Activated T-cell treated with anti-CD3 and anti-CD28 coated beads, Interleukin-2, amount 50 U/mL, for 1 hour (primary cell): Measurements from ENCODE around the gene BPGM.
"Not testable (repeated sequence)": the region's sequence is repeated elsewhere in the genome, so short reads cannot be mapped to it uniquely, and the experiment has no call there.

ENCODE experiments used
- DNase-seq: peaks from one replicate; pipeline ENCODE4 v3.0.0-alpha.2; 2020

BPGM gene

DNA sequence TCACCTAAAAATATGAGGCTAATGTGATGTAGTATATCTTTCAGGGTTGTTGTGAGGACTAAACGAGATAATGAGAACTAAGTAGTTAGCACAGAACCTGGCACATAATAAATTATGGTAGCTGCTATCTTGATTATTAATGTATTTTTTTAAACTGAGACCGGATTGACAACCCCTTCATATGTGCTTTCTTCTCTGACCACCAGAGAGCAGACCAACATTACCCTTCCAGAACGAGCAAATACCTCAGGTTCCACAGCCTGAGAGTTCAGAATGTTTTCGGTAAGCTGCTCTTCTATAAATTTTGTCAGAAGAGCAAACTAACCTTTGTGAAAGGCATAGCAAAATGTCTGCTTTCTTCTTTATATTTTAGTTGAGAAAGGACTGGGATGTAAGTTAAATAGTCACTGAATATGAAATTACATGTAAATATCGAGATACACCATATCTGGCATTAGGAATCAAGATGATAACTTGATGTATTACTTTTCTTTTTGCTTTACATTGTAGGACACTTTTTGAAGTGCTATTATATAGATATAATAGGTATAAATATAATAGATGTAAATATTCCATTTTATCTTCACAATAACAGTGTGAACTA, 13.6 kb upstream of the BPGM start:
- no peak for DNase-seq

DNA sequence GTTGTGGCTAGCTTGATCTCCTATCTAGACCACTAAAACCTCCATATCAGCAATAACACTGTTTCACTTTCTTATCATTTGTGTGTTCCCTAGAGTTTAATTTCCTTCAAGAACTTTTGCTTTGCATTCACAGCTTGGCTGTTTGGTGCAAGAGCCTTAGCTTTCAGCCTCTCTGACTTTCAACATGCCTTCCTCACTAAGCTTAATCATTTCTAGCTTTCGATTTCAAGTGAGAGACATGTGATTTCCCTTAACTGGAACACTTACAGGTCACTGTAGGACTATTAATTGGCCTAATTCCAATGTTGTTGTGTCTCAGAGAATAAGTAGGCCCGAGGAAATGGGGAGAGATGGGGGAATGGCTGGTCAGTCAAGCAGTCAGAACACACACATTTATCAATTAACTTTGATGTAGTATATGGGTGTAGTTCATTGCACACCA, 10.6 kb upstream of the BPGM start:
- no peak for DNase-seq

DNA sequence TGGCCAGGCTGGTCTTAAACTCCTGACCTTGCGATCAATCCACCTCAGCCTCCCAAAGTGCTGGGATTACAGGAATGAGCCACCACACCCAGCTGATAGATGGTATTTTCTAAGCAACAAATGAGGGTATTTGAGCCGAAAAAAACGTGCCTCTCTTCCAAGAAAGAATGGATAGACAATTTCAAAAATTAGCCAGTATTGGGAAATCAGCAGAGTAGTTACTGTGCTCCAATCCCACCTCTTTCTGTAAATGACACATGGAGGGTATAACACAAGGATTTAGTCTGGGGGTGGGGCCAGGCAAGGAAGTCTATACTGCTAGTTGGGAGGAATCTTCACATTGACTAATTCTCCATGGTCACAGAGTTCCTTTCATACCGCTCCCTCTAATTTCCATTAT, 9.2 kb upstream of the BPGM start:
- no peak for DNase-seq

DNA sequence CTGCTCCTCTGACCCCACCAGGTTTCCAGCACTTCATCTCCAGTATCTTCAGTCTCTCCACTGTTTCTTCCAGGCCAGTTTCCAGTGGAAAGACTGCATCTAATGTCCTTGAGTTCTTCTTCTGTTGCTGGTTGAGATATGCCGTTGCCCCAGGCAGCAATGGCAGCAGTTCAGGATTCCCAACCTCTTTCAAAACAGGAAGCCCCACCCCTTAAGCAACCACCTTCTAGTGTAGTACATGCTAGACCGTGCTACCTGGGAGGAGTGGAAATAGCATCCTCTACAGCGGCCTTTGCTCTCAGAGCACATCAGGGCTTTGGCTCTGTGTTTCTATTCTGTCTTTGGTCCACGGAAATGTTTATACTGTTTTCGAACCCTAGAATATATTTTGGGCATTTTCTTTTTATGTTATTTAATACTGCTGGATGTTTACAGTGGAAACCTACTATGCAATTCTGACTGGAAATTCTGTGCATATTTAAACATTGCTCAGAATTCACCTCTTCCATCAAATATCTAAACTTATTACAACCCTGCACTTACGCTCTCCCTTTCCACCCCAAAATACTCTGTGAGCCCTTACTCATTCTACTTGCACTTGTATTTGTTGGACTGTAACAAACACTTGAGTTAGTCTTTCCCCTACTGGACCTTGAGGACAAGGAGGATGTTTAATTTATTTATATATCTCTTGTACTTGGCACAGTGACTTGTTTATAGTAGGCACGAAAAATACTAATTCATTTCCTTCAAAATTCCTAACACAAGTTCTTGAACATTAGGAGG, 8.5 kb upstream of the BPGM start:
- no peak for DNase-seq

DNA sequence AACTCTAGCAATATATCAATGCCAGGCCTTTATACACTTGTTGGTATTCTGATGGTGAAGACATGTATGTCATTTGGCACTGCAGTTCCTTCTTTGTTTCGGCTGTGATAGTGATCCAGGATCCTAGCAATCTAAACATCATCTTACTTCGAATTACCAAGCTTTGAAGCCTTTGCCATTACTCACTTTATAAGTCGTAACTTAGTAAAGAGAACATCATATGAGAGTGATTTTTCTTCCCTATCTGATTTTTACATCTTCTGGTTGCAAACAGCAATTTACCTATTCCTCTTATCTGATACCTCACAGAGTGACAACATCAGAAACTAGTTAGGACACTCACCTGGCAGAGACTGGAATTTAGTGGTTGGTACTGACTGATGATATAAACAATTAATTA, 7.6 kb upstream of the BPGM start:
- DNase-seq = no peak

DNA sequence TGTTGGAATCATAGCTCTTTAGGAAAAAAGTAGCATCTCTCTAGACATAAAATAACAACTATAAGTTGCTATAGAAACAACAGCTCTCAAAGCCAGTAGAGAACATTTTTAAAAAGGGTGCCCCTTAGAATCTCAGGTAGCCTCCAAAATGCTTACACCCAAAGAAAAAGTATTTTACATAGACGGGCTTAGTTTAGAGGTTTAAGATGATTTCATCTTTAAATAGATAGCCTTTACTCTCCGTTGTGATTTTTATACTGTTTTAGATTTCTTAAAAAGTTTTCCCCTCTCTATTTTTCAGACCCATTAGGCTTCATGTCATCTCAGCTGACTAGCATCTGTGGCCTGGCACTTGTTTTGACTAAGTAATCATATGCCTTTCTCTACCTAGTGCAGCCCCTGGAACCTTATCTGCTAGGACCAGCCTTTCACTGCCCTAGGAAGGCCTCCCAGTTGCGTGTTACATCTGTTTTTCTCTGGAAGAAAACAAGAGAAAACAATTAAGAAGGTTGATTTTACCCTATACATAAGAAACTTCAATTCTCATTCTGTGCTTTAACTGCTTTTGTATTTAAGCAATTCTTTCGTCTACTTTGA, 6.9 kb upstream of the BPGM start:
- DNase-seq = no peak

DNA sequence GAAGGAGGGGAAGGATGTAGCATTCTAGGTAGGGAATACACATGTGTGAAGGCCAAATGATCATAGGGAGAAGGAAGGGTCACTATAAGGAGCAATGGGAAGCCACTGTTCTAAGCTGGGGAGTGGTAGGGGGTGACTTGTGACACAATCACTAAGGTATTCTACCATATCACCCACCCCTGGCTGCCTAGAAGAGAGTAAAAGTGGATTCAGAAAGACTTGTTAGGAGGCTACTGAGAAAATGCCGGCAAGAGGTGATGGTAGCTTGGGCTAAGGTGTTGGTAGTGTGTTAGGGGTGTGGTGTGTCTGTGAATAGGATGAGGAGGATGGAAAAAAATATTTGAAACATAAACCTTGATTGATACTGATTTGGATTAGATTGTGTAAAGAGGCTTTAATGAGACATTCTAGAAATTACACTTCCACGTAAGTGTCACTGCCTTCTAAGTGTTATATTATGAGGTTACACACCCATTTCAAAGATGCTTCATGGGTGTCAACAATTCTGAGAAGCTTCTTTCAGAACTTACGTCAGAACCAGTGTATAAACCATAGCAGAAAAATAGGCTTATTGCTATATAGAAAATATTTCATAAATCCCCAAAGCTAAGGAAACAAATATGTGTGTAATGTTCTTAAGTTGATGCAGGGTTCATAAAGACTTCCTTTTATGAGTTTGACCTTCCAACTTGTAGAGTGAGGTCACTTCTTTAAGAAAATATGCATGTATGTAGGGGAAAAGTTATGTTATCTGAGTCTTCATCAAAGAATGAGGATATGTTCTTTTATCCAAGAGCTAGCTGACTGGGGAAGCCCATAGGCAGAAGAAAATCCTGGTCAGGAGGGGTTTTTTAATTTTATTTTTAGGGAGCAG, 5.6 kb upstream of the BPGM start:
- DNase-seq = no peak

DNA sequence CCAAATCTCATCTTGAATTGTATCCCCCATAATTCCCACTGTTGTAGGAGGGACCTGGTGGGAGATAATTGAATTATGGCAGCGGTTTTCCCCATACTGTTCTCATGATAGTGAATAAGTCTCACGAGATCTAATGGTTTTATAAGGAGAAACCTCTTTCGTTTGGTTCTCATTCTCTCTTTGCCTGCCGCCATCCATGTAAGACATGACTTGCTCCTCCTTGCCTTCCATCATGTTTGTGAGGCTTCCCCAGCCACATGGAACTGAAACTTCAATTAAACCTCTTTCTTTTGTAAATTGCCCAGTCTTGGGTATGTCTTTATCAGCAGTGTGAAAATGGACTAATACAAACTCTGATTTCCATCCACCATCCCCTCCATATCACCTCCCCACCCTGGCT, 4.7 kb upstream of the BPGM start:
- not testable (repeated sequence) for DNase-seq

DNA sequence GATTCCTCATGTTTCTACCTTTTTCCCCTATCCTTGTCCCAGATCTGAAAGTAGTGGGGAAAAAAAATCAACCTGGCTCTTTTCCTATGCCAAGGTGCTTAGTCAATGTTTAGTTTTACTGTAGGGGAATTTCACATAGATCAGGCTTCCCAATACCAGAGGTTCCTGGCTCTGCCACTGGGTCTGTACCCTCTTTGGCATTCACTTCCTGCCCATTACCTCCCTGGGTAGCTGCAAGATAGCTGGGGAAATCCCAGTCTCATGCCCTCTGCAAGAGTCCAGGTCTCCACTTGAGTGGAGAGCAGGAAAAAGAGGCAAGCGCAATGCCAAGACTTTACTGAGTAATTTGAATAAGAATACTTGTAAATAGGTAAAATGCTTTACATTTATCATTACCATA, 3.5 kb upstream of the BPGM start:
- no peak for DNase-seq

DNA sequence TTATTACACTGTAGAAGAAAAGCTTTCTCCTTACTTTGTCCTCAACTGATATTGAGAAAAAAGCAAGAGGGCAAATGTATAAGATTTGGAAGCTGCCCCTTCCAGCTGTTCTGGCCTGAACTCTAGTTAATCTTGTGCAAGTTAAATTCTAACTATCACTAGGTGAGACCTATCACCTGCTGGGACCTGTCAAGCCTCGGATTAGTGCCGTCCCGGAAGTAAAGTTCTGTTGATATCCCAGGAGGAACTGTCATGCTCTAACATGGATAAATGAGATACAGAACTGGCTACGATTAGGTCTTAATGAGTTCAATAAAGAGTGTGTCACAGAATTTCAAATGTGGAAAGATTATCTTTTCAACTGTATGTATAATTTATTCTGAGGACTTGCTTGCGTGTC, 1.2 kb upstream of the BPGM start:
- no peak for DNase-seq

DNA sequence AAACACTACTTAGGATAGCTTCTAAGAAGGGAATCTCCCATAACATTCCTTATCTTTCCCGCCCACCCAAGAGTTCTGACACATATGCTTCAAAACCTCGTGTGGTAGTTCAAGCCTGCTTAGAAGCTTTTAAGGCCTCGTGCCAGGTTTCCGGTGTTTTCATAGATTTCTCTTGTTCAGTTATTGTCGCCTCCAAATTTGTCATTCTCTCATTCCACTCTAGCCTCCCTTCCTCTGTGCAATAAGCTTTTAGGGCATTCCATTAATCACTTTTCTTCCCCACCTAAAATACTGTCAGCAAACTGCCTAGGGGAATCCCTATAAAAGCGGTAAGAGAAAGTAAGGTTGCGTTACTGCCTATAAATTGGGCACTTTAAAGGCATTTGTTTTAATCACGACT, 718 bp upstream of the BPGM start:
- no peak for DNase-seq

DNA sequence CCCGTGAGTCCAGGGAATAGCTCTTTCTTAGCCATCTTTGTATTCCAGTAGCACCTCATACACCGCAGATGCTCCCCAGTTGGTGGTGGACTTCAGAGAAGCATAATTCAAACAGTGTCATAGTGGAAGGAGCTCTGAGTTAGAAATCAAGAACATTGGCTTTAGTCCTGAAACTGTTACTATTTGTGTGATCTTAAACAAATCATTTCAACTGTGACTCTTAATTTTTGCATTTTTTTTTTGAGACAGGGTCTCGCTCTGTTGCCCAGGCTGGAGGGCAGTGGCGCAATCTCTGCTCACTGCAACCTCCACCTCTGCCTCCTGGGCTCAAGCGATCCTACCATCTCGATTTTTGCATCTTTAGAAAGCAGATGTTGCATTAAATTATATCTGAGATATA, 1.8 kb downstream of the BPGM start:
- no peak for DNase-seq

DNA sequence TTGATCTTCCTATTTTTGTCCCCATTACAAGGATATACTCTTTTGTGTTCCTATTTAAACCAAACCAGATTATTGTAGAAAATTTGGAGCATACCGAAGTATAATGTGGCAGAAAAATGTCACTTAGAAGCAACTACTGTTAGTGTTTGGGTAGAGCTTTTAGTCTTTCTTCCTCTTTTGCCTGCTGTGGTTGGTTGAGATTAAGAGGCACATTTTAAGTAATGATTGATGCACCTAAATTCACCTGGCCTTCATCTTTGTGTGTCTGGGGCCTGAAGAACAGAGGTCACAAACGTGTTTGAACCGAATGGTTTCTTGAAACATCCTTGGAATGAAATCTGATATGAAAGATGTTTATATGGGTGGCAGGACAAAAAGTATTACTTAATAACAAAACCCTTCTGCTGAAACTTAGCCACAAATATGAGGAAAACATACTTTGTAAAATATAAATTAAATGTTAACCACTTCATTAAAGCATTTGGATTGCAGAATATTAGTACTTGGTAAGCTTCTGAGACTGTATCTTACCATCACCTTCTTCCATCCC, 2.6 kb downstream of the BPGM start:
- DNase-seq = no peak

DNA sequence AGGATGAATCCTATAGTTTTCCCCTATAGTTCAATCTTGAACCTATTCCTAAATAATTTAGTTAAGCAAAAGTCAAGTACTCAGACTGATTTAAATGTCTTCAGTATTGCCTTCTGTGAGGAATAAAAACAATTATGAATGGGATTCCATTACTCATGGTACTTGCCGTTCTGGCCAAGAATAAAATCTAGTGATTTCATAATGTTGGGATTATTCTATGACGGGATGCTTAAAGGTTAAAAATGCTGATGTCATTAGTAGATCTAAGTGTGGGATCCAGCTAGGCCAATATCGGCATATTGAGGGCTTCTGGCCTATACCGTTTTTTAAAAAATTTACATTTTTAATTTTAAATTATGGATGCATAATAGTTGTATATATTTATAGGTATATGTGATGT, 5.3 kb downstream of the BPGM start:
- no peak for DNase-seq

DNA sequence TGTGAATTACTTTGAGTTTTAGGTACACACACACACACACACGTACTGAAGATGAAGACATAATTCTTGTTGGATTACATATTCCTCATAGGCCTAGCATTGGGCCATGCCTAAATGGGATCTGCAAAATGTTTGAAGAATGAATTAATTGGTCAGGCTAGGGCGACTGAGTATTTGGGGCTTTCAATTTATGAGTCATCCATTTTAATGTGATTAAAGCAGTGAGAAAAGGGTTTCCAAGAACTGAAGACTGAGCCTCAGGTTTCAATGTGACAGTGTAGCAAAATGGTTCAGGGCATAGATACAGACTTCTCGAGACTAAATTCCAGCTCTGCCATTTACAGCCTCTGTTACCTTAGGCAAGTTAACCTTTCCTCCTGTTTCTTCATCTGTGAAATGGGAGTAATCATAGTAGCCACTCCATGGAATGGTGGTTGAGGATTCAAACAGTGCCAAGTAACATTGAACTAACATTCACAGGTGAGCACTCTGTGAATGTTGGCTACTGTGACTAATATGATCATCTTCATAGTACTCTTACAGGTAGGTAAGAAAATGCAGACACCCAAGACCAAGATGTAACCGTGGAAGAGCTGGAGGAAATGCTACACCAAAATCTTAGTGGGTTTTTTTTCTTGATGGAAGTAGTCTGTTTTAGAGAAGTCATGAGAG, 7.6 kb downstream of the BPGM start:
- no peak for DNase-seq

DNA sequence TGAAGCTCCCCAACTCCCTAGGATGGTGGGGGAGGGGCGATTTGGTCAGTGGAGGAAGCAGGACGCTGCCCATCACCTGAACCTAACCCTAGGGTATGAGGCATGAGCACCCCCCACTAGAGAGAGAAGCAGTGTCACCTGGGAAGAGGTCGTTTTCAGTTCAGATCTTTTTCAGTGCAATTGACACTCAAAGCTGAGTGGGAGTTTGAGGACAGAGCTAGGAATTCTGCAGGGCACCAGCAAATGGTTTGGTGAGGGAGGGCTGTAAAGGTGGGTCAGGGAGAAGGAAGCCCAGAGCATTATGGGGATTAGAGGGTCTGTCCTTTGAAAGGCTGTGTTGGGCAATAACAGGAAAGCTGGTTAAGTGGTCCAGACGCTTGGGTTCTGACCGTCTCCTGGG, 10.9 kb downstream of the BPGM start:
- DNase-seq = no peak

DNA sequence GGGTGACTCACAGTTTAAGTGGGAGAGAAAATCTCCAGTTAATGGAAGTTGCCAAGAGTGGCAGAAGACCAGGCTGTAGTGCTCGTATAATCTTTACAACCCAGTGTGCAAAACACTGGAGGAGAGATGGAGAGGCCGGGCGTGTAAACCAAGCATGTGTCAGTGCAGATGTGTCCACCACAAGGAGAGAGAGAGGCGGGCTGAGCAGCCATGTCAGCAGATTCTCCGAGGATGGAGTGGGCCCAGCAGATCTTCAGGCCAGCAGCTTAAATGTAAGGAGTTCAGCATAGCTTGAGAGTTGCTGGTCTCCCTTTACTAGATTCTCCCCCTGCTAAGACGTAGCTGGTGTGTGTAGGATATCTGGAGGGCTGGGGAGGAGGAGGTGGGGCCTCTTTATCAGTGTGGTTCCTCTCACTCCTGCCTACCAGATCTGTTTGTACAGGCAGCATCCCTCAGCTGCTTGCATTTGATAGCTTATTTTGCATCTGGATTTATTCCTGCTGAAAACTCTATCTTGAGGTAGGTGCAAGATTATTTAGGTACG, 13.7 kb downstream of the BPGM start:
- DNase-seq = no peak

DNA sequence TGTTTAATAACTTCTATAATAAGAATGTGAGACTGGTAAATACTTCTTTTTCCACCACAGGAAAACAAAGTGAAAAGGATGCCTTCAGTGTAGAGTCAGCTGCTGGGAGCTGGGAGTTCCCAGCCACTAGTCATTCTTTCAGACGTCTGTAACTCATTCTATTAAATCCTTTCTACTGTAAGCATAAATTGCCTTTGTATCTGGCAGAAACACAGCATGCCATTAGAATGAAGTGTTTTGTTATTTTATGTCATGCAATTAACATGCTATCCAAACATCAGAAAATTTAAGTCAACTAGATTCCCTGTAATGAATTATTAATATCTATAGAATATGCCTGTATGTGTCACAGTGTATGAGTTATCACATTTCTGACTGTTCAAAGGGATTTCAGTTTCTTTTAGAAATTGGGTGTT, 14.3 kb downstream of the BPGM start:
- DNase-seq = no peak

DNA sequence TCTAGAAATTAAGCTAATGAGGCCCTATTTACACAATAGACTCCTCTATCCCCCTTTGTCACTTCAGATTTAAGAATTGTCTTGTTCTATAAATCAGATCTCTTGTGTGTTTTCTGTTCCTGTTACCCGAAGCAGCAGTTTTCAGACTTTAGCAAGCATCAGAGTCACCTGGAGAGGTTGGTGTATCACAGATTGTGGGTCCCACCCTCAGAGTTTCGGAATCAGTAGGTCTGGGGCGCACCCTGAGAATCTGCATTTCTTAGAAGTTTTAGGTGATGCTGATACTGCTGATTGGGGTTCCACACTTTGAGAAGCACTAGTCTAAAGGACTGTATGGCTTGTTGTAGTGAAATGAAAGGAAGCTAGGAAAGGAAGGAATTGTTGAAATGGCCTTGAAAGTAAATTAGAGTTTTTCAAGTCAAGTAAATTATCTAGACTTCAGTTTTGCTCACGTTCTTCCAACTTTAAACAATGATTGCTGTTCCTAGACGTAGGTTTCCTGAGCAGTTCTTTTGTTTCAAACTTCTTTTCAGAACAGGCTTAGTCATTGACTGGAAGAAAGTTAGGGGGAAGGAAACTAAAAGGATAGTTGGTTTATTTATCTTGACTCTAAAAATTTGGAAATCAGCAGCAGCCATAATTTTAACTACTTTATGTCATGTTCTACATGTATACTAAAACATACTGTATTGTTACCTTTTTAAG, 15.7 kb downstream of the BPGM start:
- no peak for DNase-seq

DNA sequence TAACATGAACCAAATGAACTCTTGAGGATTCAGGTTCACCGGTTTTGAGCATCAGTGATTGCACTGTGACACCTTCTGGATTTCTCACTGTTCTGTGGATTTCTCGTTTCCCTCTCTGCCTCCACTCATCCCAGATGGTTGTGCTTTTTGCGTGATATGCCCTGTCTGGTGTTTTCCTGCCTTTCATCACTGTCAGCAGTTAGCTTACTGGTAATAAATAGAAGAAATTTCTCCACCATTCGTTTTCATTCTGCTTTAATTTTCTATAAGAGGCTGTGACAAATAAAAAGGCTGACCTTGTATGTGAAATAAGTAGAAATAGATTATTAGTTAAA, 16.2 kb downstream of the BPGM start:
- no peak for DNase-seq

DNA sequence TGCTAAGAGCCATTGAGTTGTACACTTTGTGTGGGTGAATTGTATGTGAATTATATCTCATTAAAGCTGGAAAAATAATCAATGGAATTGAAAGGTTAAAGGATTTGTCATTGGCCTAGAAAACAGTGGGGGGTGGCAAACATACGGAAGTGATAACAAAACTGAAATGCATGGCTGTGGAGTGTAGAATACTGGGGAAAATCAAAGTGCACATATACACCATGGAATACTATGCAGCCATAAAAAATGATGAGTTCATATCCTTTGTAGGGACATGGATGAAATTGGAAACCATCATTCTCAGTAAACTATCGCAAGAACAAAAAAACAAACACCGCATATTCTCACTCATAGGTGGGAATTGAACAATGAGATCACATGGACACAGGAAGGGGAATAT, 18.4 kb downstream of the BPGM start:
- not testable (repeated sequence) for DNase-seq

DNA sequence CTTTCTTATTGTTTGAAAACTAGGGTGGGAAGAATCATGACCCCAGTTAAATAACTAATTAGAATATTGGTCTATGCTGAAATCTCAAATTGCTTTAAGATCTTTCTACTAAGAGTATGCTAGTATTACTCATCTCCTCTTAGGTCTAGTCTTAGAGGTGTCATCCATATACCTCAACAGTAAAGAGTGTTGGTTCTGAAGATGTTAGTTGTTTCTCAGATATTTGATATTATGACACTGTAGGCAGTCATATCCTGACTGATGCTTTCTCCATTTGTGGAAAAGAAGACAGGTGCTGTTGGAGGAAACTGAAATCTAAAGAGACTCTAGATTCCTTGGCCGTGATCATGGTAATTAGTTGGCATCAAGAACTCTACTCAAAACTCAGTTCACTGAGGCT, 21.2 kb downstream of the BPGM start:
- no peak for DNase-seq
